ENCODE measurements around the gene TMX1.

GRCh38 chr14:51262868-51263267 lies 22.8 kb downstream of the TMX1 start:
- no peak for TF ChIP-seq CTCF (IDR thresholded peaks at IDR 0.05; ENCODE audit: low read depth, low read length)
- no peak for TF ChIP-seq POLR2A (IDR thresholded peaks at IDR 0.05; ENCODE audit: extremely low read depth, insufficient read length)
